ENCODE data around the gene KIF3B. TPM values are rescaled to one million over a fixed set of nuclear protein-coding genes. Genes with fewer than 3 reads are reported as not detected.
A peak's percentile ranks its signal among the peaks of the same experiment; 100 is the strongest.
"Not testable (repeated sequence)": the region's sequence is repeated elsewhere in the genome, so short reads cannot be mapped to it uniquely, and the experiment has no call there.

KIF3B gene
- total RNA-seq, 2 donors from 2014 or later, result 20.7 to 30.7 TPM

- TF ChIP-seq, protein P1, sequence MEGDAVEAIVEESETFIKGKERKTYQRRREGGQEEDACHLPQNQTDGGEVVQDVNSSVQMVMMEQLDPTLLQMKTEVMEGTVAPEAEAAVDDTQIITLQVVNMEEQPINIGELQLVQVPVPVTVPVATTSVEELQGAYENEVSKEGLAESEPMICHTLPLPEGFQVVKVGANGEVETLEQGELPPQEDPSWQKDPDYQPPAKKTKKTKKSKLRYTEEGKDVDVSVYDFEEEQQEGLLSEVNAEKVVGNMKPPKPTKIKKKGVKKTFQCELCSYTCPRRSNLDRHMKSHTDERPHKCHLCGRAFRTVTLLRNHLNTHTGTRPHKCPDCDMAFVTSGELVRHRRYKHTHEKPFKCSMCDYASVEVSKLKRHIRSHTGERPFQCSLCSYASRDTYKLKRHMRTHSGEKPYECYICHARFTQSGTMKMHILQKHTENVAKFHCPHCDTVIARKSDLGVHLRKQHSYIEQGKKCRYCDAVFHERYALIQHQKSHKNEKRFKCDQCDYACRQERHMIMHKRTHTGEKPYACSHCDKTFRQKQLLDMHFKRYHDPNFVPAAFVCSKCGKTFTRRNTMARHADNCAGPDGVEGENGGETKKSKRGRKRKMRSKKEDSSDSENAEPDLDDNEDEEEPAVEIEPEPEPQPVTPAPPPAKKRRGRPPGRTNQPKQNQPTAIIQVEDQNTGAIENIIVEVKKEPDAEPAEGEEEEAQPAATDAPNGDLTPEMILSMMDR (IDR thresholded peaks at IDR 0.05), result no peak
- H3K27ac ChIP-seq, result no peak overlapping the region
- no peaks in the 10 kb centered on the region for H3K27me3 ChIP-seq (replicated peaks; ENCODE audit: insufficient read depth)
- DNase-seq (ENCODE audit: low spot score) (no peak), ATAC-seq (ENCODE audit: insufficient number of reproducible peaks, low FRiP score, low read depth) (no peak)
- no peaks in the 10 kb centered on the region for H3K4me1 ChIP-seq (ENCODE audit: control insufficient read depth in 1 of 2, low read depth in 2 of 2)
- no peak overlapping the region for H3K4me3 ChIP-seq
- H3K9me3 ChIP-seq, result no peaks in the 10 kb centered on the region
- no peaks in the 10 kb centered on the region for H3K36me3 ChIP-seq
Observed at GRCh38 chr20:32263398-32263954, 14.0 kb upstream of the KIF3B start.

DNA sequence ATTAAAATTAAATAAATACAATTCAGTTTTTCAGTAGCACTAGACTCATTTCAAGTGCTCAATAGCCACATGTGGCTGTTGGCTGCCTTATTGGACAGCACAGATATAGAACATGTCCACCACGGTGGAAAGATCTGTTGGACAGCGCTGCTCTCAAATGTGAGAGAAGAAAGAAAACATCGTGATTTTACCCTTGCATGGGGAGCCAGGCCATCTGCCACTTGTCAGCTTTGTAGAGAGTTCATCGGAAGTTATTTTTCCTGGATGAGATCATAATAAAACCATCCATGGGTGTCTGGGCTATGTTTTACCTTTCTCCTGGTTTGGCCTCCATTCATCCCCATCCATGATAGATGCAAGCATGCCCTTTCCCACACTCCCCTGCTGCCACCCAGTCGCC lies 5.8 kb upstream of the KIF3B start:
- no peaks in the 10 kb centered on the region for H3K36me3 ChIP-seq
- H3K4me3 ChIP-seq, result no peak overlapping the region
- no peaks in the 10 kb centered on the region for H3K9me3 ChIP-seq
- H3K4me1 ChIP-seq (ENCODE audit: control insufficient read depth in 1 of 2, low read depth in 2 of 2), result no peaks in the 10 kb centered on the region
- H3K27me3 ChIP-seq (replicated peaks; ENCODE audit: insufficient read depth), result no peaks in the 10 kb centered on the region
- no peak overlapping the region for H3K27ac ChIP-seq
- TF ChIP-seq, protein P1 (IDR thresholded peaks at IDR 0.05), result no peak
- ATAC-seq (ENCODE audit: insufficient number of reproducible peaks, low FRiP score, low read depth) (no peak), DNase-seq (ENCODE audit: low spot score) (no peak)

- Histone ChIP-seq H3K4me1 (ENCODE audit: control insufficient read depth in 1 of 2, low read depth in 2 of 2) (peaks cover 5 to 14% of the 10 kb centered on the region in 2 donors), H3K36me3 (no peaks in the 10 kb centered on the region), H3K9me3 (no peaks in the 10 kb centered on the region), H3K27ac (no peak overlapping the region), H3K27me3 (replicated peaks; ENCODE audit: insufficient read depth) (no peaks in the 10 kb centered on the region), H3K4me3 (no peak overlapping the region)
- no peak for ATAC-seq (ENCODE audit: insufficient number of reproducible peaks, low FRiP score, low read depth)
- no peak for DNase-seq (ENCODE audit: low spot score)
- TF ChIP-seq, protein P1 (IDR thresholded peaks at IDR 0.05), result no peak
Observed at GRCh38 chr20:32274359-32274758, 3.1 kb upstream of the KIF3B start.

- DNase-seq (ENCODE audit: low spot score), result not testable (repeated sequence)
Observed at GRCh38 chr20:32275163-32275562, 2.3 kb upstream of the KIF3B start.

DNA sequence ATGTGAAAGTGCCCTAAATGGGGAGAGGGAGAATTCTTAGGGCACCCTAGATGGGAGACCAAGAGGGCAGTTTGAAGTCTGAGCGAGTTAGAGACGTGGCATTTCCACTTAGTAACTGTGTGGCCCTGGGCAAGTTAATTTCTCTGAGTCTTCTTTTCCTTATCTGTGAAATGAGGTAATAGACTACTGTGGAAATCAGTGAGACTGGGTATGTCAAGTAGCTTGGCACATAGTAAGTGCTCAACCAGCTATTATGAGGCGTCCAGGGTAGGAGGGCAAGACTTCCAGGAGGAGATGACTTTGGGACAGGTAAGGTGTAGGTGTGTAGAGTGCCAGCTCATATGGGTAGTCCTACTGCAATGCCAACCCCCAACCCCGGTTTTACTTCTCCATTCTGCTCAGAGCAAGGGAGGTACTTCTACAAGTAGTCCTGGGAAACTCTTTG lies 770 bp downstream of the KIF3B start:
- Histone ChIP-seq H3K36me3 (no peaks in the 10 kb centered on the region), H3K4me1 (ENCODE audit: control insufficient read depth in 1 of 2, low read depth in 2 of 2) (peaks cover 5 to 24% of the 10 kb centered on the region in 2 donors), H3K27me3 (replicated peaks; ENCODE audit: insufficient read depth) (no peaks in the 10 kb centered on the region), H3K4me3 (peak overlapping the region; percentile 78), H3K9me3 (no peaks in the 10 kb centered on the region), H3K27ac (peak overlapping the region; percentile 55 to 62)
- DNase-seq (ENCODE audit: low spot score), result no peak
- TF ChIP-seq, protein P1 (IDR thresholded peaks at IDR 0.05), result no peak
- no peak for ATAC-seq (ENCODE audit: insufficient number of reproducible peaks, low FRiP score, low read depth)

More at GRCh38 chr20:32275163-32275562, 2.3 kb upstream of the KIF3B start:
- H3K4me3 ChIP-seq; H3K36me3 ChIP-seq; H3K9me3 ChIP-seq; ATAC-seq (ENCODE audit: insufficient number of reproducible peaks, low FRiP score, low read depth); H3K27ac ChIP-seq; H3K27me3 ChIP-seq (replicated peaks; ENCODE audit: insufficient read depth): not testable (repeated sequence)
- H3K4me1 ChIP-seq (ENCODE audit: control insufficient read depth in 1 of 2, low read depth in 2 of 2), result peaks cover 5 to 14% of the 10 kb centered on the region in 2 donors

GRCh38 chr20:32281711-32282110 lies 4.3 kb downstream of the KIF3B start:
- TF ChIP-seq, protein P1 (IDR thresholded peaks at IDR 0.05), result no peak
- Histone ChIP-seq H3K27me3 (replicated peaks; ENCODE audit: insufficient read depth) (no peaks in the 10 kb centered on the region), H3K9me3 (no peaks in the 10 kb centered on the region), H3K4me1 (ENCODE audit: control insufficient read depth in 1 of 2, low read depth in 2 of 2) (peaks cover 6 to 32% of the 10 kb centered on the region in 2 donors), H3K36me3 (no peaks in the 10 kb centered on the region), H3K4me3 (no peak overlapping the region), H3K27ac (no peak overlapping the region)
- no peak for ATAC-seq (ENCODE audit: insufficient number of reproducible peaks, low FRiP score, low read depth)
- no peak for DNase-seq (ENCODE audit: low spot score)

All from thoracic aorta (tissue), 2 donors.